HuH-7.5 (cell line): Measurements from ENCODE around the gene MAD1L1.

Experiments used
- DNase-seq: peaks from one replicate; pipeline ENCODE4 v3.0.0; 2011; ENCODE audit warnings: low spot score

The MAD1L1 gene

GRCh38 chr7:2199956-2200583, 32.7 kb downstream of the MAD1L1 start:
- DNase-seq, result no peak

- no peak for DNase-seq
Measured at GRCh38 chr7:2199528-2199927, 33.2 kb downstream of the MAD1L1 start.

GRCh38 chr7:2198760-2199159, 34.0 kb downstream of the MAD1L1 start:
- no peak for DNase-seq

DNA sequence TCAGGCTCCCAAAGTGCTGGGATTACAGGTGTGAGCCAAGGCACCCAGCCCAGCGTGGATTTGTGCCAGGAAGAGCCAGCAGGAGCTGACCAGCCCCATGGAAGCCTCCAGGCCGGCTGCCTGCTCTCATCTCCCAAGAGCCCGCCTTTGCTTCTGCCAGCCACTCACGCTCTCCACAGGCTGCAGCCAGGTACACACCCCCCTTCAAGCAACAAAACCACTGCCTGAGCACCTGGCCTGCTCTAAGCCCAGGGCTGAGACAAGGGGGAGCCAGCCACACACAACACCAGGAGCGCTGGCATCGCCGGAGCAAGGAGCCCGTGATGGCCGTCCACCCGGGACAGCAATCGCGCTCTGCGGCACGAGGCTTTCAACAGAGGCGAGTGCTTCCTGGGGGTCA, 34.5 kb downstream of the MAD1L1 start:
- no peak for DNase-seq

GRCh38 chr7:2197436-2198155, 35.1 kb downstream of the MAD1L1 start:
- DNase-seq, result no peak

- DNase-seq, result no peak
Measured at GRCh38 chr7:2196381-2197378, 36.1 kb downstream of the MAD1L1 start.

GRCh38 chr7:2195400-2196246, 37.1 kb downstream of the MAD1L1 start:
- DNase-seq, result no peak

DNA sequence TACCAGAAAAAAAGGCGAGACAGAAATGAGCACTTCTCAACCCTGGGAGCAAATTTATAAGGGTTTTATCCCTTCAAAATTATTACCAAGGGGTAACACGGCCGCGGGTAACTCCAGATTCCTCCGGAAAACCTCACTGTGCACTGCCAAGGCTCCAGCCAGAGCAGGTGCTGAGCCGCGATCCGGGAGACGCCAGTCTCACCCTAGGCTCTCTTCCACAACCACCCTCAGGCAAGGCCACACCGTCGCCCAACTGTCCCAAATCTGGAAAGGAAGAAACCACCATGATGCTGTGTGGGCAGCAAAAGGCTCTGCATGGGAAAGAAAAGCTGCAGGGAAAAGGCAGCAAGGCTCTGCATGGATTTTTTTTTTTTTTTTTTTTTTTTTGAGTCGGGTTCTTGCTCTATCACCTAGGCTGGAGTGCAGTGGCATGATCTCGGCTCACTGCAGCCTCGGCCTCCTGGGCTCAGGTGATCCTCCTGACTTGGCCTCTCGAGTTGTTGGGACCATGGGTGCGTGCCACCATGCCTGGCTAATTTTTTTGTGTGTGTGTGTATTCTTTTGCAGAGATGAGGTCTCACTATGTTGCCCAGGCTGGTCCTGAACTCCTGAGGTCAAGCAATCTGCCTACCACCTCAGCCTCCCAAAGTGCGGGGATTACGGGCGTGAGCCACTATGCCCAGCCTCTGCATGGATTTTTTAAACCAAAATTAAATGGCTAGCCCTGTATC, 39.0 kb downstream of the MAD1L1 start:
- DNase-seq, result no peak

DNA sequence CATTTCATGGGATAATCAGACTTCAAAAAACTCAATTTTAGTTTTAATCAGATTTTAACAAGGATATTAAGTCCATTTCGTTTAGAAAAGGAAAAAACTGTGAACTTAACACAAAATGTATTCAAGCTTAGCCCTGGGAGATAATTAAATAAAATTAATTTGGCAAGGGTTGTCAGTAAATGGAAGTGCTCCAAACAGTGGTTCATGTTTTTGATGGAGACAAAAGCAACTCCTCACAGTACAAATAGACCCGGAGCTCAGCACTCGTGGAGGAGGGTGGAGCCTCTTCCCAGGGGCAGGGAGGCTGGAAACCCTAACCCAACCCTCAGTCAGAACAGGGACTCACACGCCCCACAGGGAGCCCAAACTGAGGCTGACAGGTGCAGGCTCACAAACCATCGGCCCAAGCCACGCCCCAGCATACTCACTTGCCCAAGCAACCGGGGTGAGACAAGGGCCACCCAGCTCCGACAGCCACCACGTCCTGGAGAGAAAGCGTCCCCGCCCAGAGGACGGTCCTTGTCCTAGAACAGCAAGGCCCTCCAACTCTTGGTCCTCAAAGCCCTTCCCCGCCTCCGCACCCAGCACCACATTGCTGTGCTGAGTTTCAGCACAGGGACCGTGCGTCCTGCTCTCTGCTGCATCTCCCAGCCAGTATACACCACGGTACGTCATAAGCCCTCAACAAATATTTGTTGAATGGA, 39.8 kb downstream of the MAD1L1 start:
- DNase-seq, result no peak

DNA sequence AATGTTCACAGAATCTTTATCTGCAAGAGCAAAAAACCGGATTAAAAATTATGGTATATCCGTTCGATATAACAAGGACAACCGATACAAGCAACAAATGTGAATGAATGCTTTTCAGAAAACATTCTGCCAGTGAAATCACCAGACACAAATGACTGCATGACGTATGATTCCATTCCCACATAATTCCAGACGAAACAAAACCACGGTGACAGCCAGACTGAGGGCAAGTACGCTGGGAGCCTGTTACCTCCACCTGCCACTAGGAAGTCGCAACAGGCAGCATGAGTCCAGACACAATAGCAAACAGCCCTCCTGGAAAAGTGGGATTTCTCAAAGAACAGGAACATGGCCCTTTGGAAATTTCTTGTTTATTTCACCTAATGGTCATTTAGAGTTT, 41.7 kb downstream of the MAD1L1 start:
- DNase-seq, result no peak

DNA sequence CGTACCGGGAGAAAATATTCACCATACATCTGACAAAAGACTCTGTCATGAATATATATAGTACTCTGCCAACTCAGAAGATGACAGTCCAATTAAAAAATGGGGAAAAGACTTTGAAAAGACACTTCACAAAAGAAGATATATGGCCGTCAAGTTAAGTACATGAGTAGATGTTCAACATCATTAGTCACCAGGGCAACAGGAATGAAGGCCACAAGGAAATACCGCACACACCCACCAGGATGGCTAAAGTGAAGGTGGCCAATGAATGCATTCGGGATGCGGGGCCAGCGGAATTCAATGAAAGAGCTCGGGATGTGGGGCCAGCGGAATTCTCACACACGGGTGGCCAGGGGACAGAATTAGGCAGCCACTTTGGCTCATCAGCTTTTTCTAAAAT, 42.2 kb downstream of the MAD1L1 start:
- no peak for DNase-seq

GRCh38 chr7:2186166-2186565, 46.6 kb downstream of the MAD1L1 start:
- no peak for DNase-seq

- DNase-seq, result no peak
Measured at GRCh38 chr7:2185715-2186114, 47.0 kb downstream of the MAD1L1 start.

DNA sequence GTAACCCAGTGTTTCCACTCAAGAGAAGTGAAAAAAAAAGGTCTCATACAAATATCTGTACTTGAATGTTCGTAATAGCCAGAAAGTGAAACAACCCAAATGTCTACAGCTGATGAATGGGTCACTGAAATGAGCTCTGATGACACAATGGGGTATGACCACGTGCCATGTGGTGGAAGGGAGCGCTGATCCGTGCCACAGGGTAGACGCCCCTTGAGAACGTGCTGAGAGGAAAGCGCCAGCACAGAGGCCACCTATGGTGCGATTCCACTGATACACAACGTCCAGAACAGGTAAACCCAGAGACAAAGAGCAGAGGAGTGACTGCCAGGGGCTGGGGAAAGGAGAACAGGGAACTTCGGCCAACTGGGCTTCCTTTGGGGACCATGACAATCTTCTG, 50.3 kb downstream of the MAD1L1 start:
- DNase-seq, result no peak

- no peak for DNase-seq
Measured at GRCh38 chr7:2181077-2181854, 51.5 kb downstream of the MAD1L1 start.

GRCh38 chr7:2180081-2180480, 52.7 kb downstream of the MAD1L1 start:
- DNase-seq, result no peak

- DNase-seq, result no peak
Measured at GRCh38 chr7:2175514-2175913, 57.2 kb downstream of the MAD1L1 start.

GRCh38 chr7:2175091-2175490, 57.7 kb downstream of the MAD1L1 start:
- no peak for DNase-seq

DNA sequence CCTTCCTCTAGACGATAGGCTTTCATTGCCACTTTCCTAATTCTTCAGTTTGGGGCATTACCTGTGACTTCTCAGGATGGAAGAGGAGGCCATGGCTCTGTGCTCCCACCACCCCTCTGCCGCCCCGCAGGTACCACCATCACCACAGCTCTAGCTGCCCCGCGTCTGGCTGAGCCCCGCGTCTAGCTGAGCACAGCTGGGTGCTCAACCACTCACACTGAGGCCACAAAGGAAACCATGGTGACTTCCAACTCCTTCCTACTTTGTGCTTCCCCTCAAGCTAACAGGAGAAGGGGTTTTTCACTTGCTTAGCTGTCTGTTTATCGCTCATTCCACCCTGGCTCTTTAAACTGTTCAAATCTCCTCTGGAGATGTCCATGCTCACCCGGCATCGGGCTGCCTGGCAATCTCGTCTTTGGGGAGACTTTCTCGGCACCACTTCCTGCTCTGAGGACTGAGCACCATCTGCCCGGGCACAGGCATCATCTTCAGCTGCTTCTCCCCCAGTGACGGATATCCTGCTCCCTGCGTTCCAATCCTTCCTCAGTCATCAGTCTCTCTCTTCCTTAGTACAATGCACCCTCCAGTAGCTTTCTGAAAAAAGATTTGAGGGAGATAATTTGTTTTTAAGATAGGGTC, 59.4 kb downstream of the MAD1L1 start:
- no peak for DNase-seq
